HepG2 (cell line): ENCODE measurements around the gene CCDC117. TPM values are rescaled to one million over a fixed set of nuclear protein-coding genes. Genes with fewer than 3 reads are reported as not detected.
A peak's percentile ranks its signal among the peaks of the same experiment; 100 is the strongest.

Source experiments
- BHLHE40 ChIP-seq: IDR thresholded peaks from 2 replicates; pipeline ENCODE4 v1.6.1; 2011; ENCODE audit warnings: low read length, improper control_type of control experiment
- CTCF ChIP-seq: sonication (generic); formaldehyde crosslinking; IDR thresholded peaks from 2 replicates; pipeline ENCODE4 v1.5.0; 2020; ENCODE audit warnings: mild to moderate bottlenecking, missing genetic modification reagents, moderate library complexity
- IRX3 ChIP-seq: sonication (generic); formaldehyde crosslinking; IDR thresholded peaks from 2 replicates; pipeline ENCODE4 v1.8.1; 2023; ENCODE audit warnings: mild to moderate bottlenecking, low read depth, missing genetic modification reagents, borderline replicate concordance
- NCOA2 ChIP-seq: sonication (generic); formaldehyde crosslinking; IDR thresholded peaks from 2 replicates; pipeline ENCODE4 v1.8.0; 2022; ENCODE audit warnings: inconsistent platforms
- POGZ ChIP-seq: sonication (generic); formaldehyde crosslinking; IDR thresholded peaks from 2 replicates; pipeline ENCODE4 v1.4.0; 2020; ENCODE audit warnings: mild to moderate bottlenecking, missing genetic modification reagents
- PRMT3 ChIP-seq: sonication (generic); formaldehyde crosslinking; IDR thresholded peaks from 2 replicates; pipeline ENCODE4 v1.8.1; 2022; ENCODE audit warnings: low read depth, mild to moderate bottlenecking, moderate library complexity, missing genetic modification reagents, borderline replicate concordance
- SIN3B ChIP-seq: fragments of 150-350 bp; IDR thresholded peaks from 2 replicates; pipeline ENCODE4 v1.6.1; 2014; ENCODE audit warnings: low read length
- TEAD3 ChIP-seq: optimal IDR thresholded peaks from 2 replicates; pipeline ENCODE3; 2016; ENCODE audit warnings: borderline replicate concordance
- TFE3 ChIP-seq: IDR thresholded peaks from 2 replicates; pipeline ENCODE4 v1.6.1; 2016
- ZBTB37 ChIP-seq: sonication (generic); formaldehyde crosslinking; IDR thresholded peaks from 2 replicates; pipeline ENCODE4 v1.4.0; 2020; ENCODE audit warnings: mild to moderate bottlenecking, missing genetic modification reagents
- ZHX1 ChIP-seq: sonication (generic); formaldehyde crosslinking; IDR thresholded peaks from 2 replicates; pipeline ENCODE4 v1.8.1; 2022; ENCODE audit warnings: low read depth, mild to moderate bottlenecking, missing genetic modification reagents
- ZNF281 ChIP-seq: sonication (generic); formaldehyde crosslinking; IDR thresholded peaks from 2 replicates; pipeline ENCODE4 v1.4.0; 2020; ENCODE audit warnings: missing genetic modification reagents, borderline replicate concordance
- ZNF317 ChIP-seq: sonication (generic); formaldehyde crosslinking; IDR thresholded peaks from 2 replicates; pipeline ENCODE4 v1.5.0; 2020; ENCODE audit warnings: mild to moderate bottlenecking, missing genetic modification reagents
- ZNF431 ChIP-seq: sonication (generic); formaldehyde crosslinking; IDR thresholded peaks from 2 replicates; pipeline ENCODE4 v1.9.0; 2022; ENCODE audit warnings: missing genetic modification reagents, low read depth, mild to moderate bottlenecking, borderline replicate concordance
- ZNF629 ChIP-seq: sonication (generic); formaldehyde crosslinking; conservative IDR thresholded peaks from 2 replicates; pipeline ENCODE4 v1.5.0; 2020; ENCODE audit warnings: missing genetic modification reagents
- ZNF670 ChIP-seq: sonication (generic); formaldehyde crosslinking; IDR thresholded peaks from 2 replicates; pipeline ENCODE4 v1.8.0; 2022; ENCODE audit warnings: mild to moderate bottlenecking, missing genetic modification reagents, borderline replicate concordance
- ZNF703 ChIP-seq: sonication (generic); formaldehyde crosslinking; IDR thresholded peaks from 2 replicates; pipeline ENCODE4 v1.5.1; 2020; ENCODE audit warnings: missing genetic modification reagents, mild to moderate bottlenecking, moderate library complexity, borderline replicate concordance
- polyA plus RNA-seq, 8 experiments: library from polyadenylated mRNA; depleted of rRNA in 3 of 8; stranded (reverse) in 7 of 8; unstranded in 1 of 8; fragments of >200 nt; fragmentation: Illumina TruSeq in 4 of 8; extraction: Trizol in 4 of 8; gene quantifications; 2 replicates each; pipeline versions ENCODE4 v1.2.1 to v1.2.3, GENCODE V29; 2011 to 2016; ENCODE audit warnings: low read depth in 4 of 8, missing spikeins in 1 of 8, mixed read lengths in 1 of 8; ENCODE audit not compliant: insufficient read depth in 1 of 8
- total RNA-seq, 5 experiments: library from RNA; depleted of rRNA; stranded (reverse); fragments of >200 nt; fragmentation: Illumina TruSeq; extraction: Trizol; gene quantifications; 2 replicates each; pipeline ENCODE4 v1.2.3, GENCODE V29; 2016; ENCODE audit warnings: low read depth in 1 of 5

Gene CCDC117
- total and polyA plus RNA-seq, 2 of the 13 experiments (the other 11 are each of a cell fraction or from before 2014, with no cell fraction given), result 12.6 to 34.2 TPM

- TF ChIP-seq ZNF281 (no peak), POGZ (no peak; the same call in none of the 2 replicates), TFE3 (CRISPR knock-in tag) (0 out of 2 replicates have a peak, but pooled peaks have one; percentile 39), ZNF629 (no peak), IRX3 (CRISPR knock-in tag) (0 out of 2 replicates have a peak, but pooled peaks have one; percentile 17), ZBTB37 (peak; percentile 57; the same call in 1 of the 2 replicates), SIN3B (peak; percentile 14; the same call in 1 of the 2 replicates), NCOA2 (no peak), ZNF431 (CRISPR knock-in tag) (no peak), ZNF670 (CRISPR knock-in tag) (0 out of 2 replicates have a peak, but pooled peaks have one; percentile 57), ZNF703 (CRISPR knock-in tag) (peak; percentile 69; the same call in 1 of the 2 replicates), CTCF (peak; percentile 52), TEAD3 (CRISPR knock-in tag) (peak; percentile 30), ZHX1 (CRISPR knock-in tag) (no peak), ZNF317 (CRISPR knock-in tag) (peak; percentile 36; the same call in 1 of the 2 replicates), BHLHE40 (no peak; the same call in 1 of the 2 replicates), PRMT3 (CRISPR knock-in tag) (no peak)
Measured at GRCh38 chr22:28741785-28742561, 30.5 kb upstream of the CCDC117 start, which contains the start of the genes CHEK2 and HSCB (continued).
